GM23338 (cell line): ENCODE measurements around the gene GAPDHS.

ENCODE experiments used
- CREB1 ChIP-seq: fragments of 250-450 bp; sonication (Bioruptor Pico); IDR thresholded peaks from 2 replicates; pipeline ENCODE4 v1.5.0; 2020; ENCODE audit warnings: low read depth, mild to moderate bottlenecking, moderate library complexity
- CTCF ChIP-seq, 2 experiments: fragments of 200-600 bp in 1 of 2; sonication (generic) in 1 of 2; conservative IDR thresholded peaks; 2 replicates each; pipeline versions ENCODE4 v1.5.1 to v1.6.1; 2016 to 2017; ENCODE audit warnings: antibody characterized with exemption in 2 of 2, low read depth in 2 of 2, mild to moderate bottlenecking in 2 of 2, moderate library complexity in 1 of 2
- EZH2 ChIP-seq: fragments of 200-600 bp; sonication (generic); IDR thresholded peaks from one replicate; pipeline ENCODE4 v1.8.0; 2017; ENCODE audit warnings: antibody characterized with exemption, mild to moderate bottlenecking, low read depth; ENCODE audit not compliant: unreplicated experiment
- POLR2AphosphoS5 ChIP-seq: IDR thresholded peaks from 2 replicates; pipeline ENCODE4 v1.6.1; 2016; ENCODE audit warnings: antibody characterized with exemption, low read depth
- REST ChIP-seq: IDR thresholded peaks from one replicate; pipeline ENCODE4 v1.6.1; 2018; ENCODE audit warnings: antibody characterized with exemption; ENCODE audit not compliant: unreplicated experiment
- ZNF331 ChIP-seq: fragments of 250-450 bp; sonication (Bioruptor Pico); IDR thresholded peaks from 2 replicates; pipeline ENCODE4 v1.5.0; 2020; ENCODE audit warnings: low read depth, mild to moderate bottlenecking, moderate library complexity

- no peak for TF ChIP-seq CREB1 (CRISPR knock-in tag)
- no peak for TF ChIP-seq CTCF (conservative IDR thresholded peaks at IDR 0.05; ENCODE audit: low read depth in 2 of 2)
- TF ChIP-seq REST = no peak
- TF ChIP-seq POLR2AphosphoS5 = no peak
- TF ChIP-seq EZH2 = no peak
- no peak for TF ChIP-seq ZNF331 (CRISPR knock-in tag)
Measured at GRCh38 chr19:35498984-35499527, 34.2 kb upstream of the GAPDHS start.
